Mesothelial cell of epicardium (in vitro differentiated cells): ENCODE results near the gene SAMD11. TPM values are rescaled to one million over a fixed set of nuclear protein-coding genes. Genes with fewer than 3 reads are reported as not detected.

Experiments
- DNase-seq, 2 experiments: peaks; one replicate each; pipeline ENCODE4 v3.0.0; 2021; ENCODE audit warnings: low spot score in 2 of 2; ENCODE audit not compliant: unreplicated experiment in 2 of 2
- H3K27ac Mint-ChIP-seq: 2 replicates; pipeline ENCODE4 v1.8.0; 2021; ENCODE audit warnings: mixed read lengths
- H3K27me3 Mint-ChIP-seq: 2 replicates; pipeline ENCODE4 v1.8.0; 2021; ENCODE audit warnings: low read depth, mixed read lengths
- H3K36me3 Mint-ChIP-seq: 2 replicates; pipeline ENCODE4 v1.8.0; 2021; ENCODE audit warnings: mixed read lengths
- H3K4me1 Mint-ChIP-seq: 2 replicates; pipeline ENCODE4 v1.8.0; 2021; ENCODE audit warnings: mixed read lengths
- H3K4me3 Mint-ChIP-seq: 2 replicates; pipeline ENCODE4 v1.8.0; 2021; ENCODE audit warnings: mild to moderate bottlenecking, moderate library complexity, mixed read lengths
- H3K9me3 Mint-ChIP-seq: 2 replicates; pipeline ENCODE4 v1.8.0; 2021; ENCODE audit warnings: mixed read lengths
- CTCF ChIP-seq: fragments of 200-600 bp; sonication (generic); IDR thresholded peaks from one replicate; pipeline ENCODE4 v1.5.0; 2021; ENCODE audit warnings: antibody characterized with exemption; ENCODE audit not compliant: unreplicated experiment
- total RNA-seq: library from RNA; stranded (reverse); gene quantifications from 3 replicates; pipeline ENCODE4 v1.2.1, GENCODE V29; 2021

SAMD11 gene
- total RNA-seq, 1 donor from 2014 or later = 313 TPM

GRCh38 chr1:938711-939489, 15.2 kb downstream of the SAMD11 start:
- TF ChIP-seq CTCF = no peak
- H3K36me3 Mint-ChIP-seq = no peaks in the 10 kb centered on the region
- peak overlapping the region; percentile 39 for H3K27ac Mint-ChIP-seq
- no peaks in the 10 kb centered on the region for H3K27me3 Mint-ChIP-seq
- peaks cover 53% of the 10 kb centered on the region for H3K4me1 Mint-ChIP-seq
- no peak overlapping the region for H3K4me3 Mint-ChIP-seq
- no peak for DNase-seq
- H3K9me3 Mint-ChIP-seq = no peaks in the 10 kb centered on the region

- H3K4me3 Mint-ChIP-seq = no peak overlapping the region
- TF ChIP-seq CTCF = no peak
Measured at GRCh38 chr1:939511-940106, 15.9 kb downstream of the SAMD11 start.

GRCh38 chr1:940107-941014, 16.6 kb downstream of the SAMD11 start:
- Mint-ChIP-seq H3K9me3 (no peaks in the 10 kb centered on the region), H3K4me3 (peak overlapping the region; percentile 47), H3K27me3 (no peaks in the 10 kb centered on the region), H3K27ac (peak overlapping the region; percentile 64), H3K4me1 (peaks cover 60% of the 10 kb centered on the region), H3K36me3 (no peaks in the 10 kb centered on the region)
- peak; percentile 75 to 88 for DNase-seq
- TF ChIP-seq CTCF = no peak

More at GRCh38 chr1:939511-940106, 15.9 kb downstream of the SAMD11 start:
- no peak for DNase-seq
- Mint-ChIP-seq H3K27ac (peak overlapping the region; percentile 39), H3K4me1 (peaks cover 60% of the 10 kb centered on the region), H3K27me3 (no peaks in the 10 kb centered on the region), H3K36me3 (no peaks in the 10 kb centered on the region), H3K9me3 (no peaks in the 10 kb centered on the region)

- Mint-ChIP-seq H3K4me3 (peak overlapping the region; percentile 59), H3K27me3 (no peaks in the 10 kb centered on the region), H3K27ac (peak overlapping the region; percentile 84), H3K4me1 (peaks cover 58% of the 10 kb centered on the region), H3K36me3 (peaks cover 6% of the 10 kb centered on the region), H3K9me3 (no peaks in the 10 kb centered on the region)
- no peak for TF ChIP-seq CTCF
- DNase-seq = no peak
Measured at GRCh38 chr1:941015-941587, 17.4 kb downstream of the SAMD11 start.
